Muscle layer of duodenum (tissue), 2 donors: ENCODE measurements around the gene MANF.
A peak's percentile ranks its signal among the peaks of the same experiment; 100 is the strongest.
"Not testable (repeated sequence)": the region's sequence is repeated elsewhere in the genome, so short reads cannot be mapped to it uniquely, and the experiment has no call there.

ENCODE experiments used
- H3K27ac ChIP-seq: one replicate; pipeline ENCODE4 v1.7.0; 2013; ENCODE audit warnings: mild to moderate bottlenecking, low read length
- H3K27me3 ChIP-seq: one replicate; pipeline ENCODE4 v1.7.0; 2013; ENCODE audit warnings: low read depth, mild to moderate bottlenecking, control low read depth, low read length
- H3K36me3 ChIP-seq, 2 donors: one replicate each; pipeline ENCODE4 v1.7.0; 2013; ENCODE audit warnings: low read length in 2 of 2, control low read depth in 1 of 2, mild to moderate bottlenecking in 1 of 2; ENCODE audit not compliant: insufficient read depth in 2 of 2, control insufficient read depth in 1 of 2
- H3K4me1 ChIP-seq, 2 donors: one replicate each; pipeline ENCODE4 v1.7.0; 2013; ENCODE audit warnings: low read length in 2 of 2, mild to moderate bottlenecking in 2 of 2, control low read depth in 1 of 2, moderate library complexity in 1 of 2; ENCODE audit not compliant: insufficient read depth in 2 of 2, control insufficient read depth in 1 of 2
- H3K4me3 ChIP-seq, 2 donors: one replicate each; pipeline ENCODE4 v1.7.0; 2013; ENCODE audit warnings: low read length in 2 of 2, low read depth in 1 of 2, mild to moderate bottlenecking in 1 of 2
- H3K9me3 ChIP-seq, 2 donors: one replicate each; pipeline ENCODE4 v1.7.0; 2013; ENCODE audit warnings: low read length in 2 of 2, control low read depth in 1 of 2, mild to moderate bottlenecking in 1 of 2; ENCODE audit not compliant: control insufficient read depth in 1 of 2
- donor health status: healthy.

MANF gene

DNA sequence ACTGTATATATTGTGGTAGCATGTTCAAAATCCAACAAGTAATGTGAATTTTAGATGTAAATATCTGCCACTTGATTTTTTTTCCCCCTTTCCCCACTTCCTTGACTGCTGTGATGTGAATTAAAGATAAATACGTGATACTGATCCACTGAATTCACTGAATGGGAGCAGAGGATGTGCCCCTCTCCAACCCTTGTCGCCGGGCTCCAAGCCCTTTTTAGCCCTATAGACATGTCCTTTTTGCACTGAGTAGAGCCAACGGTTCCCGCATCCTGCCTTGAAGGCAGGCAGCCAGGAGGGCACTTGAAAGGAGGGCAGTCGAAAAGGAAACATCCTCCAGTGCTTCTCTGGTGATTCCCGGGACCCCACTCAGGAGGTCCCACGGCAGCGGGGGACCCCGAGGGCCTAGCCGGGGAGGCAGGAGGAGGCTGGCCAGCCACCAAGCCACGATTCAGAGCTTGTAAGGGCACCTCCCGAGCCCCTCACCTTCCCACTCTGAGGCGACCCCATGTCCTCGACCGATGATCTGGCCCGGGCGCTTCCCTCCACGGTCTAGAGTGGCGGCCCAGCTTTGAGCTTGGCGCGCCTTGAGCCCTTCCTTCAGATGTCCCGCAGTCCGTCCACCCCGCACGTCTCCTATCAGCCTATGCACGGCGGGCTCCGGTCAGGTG is 901 bp upstream of the MANF start:
- Histone ChIP-seq H3K4me1 (peaks cover 22 to 34% of the 10 kb centered on the region in 2 donors), H3K9me3 (no peaks in the 10 kb centered on the region)

DNA sequence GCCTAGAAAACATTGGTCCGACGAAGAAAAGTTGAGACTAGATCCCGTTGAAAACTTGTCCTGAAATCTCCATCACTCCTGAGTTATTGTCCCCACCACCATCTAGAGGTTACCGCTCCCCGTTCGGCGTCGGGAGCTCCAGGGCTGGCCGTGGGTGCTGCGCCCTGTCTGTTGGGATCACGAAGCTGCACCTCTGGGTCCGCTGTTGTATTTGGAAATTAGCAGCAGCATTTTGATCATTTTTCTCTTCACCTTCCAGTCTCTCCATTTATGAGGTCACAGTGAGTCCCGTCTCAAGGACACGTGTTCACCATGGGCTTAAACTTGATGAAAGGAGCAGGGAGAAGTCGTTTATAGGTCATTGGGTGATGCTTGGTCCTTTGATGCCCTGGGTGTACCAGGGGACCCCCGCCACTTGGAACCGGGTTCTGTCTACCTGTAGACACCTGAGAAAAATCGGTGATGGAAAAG is 565 bp downstream of the MANF start:
- peak overlapping the region; percentile 66 to 97 for H3K4me3 ChIP-seq
- H3K27me3 ChIP-seq = no peaks in the 10 kb centered on the region
- H3K36me3 ChIP-seq = peaks cover 17 to 20% of the 10 kb centered on the region in 2 donors
- peak overlapping the region; percentile 55 for H3K27ac ChIP-seq
- no peaks in the 10 kb centered on the region for H3K9me3 ChIP-seq
- peaks cover 22 to 42% of the 10 kb centered on the region in 2 donors for H3K4me1 ChIP-seq

More for the DNA sequence above, 901 bp upstream of the MANF start:
- Histone ChIP-seq H3K36me3 (peaks cover 16 to 19% of the 10 kb centered on the region in 2 donors), H3K27me3 (no peaks in the 10 kb centered on the region), H3K4me3 (peak overlapping the region; percentile 93 to 97), H3K27ac (peak overlapping the region; percentile 95)

DNA sequence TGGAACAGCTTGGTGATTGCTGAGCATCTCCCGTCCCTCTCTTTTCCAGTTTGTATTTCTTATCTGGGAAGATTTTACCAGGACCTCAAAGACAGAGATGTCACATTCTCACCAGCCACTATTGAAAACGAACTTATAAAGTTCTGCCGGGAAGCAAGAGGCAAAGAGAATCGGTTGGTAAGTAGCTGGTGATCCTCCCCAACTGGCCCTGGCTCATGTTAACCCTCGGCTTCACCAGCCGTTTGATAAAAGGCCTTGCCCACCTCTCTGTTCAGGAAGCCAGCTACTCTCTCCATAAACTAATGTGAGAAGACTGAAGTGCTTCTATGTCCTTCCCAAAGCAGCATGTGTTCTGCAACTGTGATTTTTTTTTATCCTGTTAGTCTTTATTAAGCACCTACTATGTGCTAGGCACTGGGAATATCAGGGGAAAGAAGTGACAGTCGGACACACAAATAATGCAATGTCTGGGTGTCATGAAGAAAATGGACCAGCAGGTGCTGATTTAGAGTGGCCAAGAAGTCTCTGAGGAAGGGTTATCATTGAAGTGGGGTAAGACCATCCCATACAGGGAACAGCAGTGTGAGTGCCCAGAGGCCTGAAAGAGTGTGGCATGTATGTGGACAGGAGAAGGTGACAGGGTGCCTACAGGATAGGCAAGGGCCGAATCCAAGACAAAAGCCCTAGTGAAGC is 1.2 kb downstream of the MANF start:
- peaks cover 17 to 20% of the 10 kb centered on the region in 2 donors for H3K36me3 ChIP-seq
- no peaks in the 10 kb centered on the region for H3K27me3 ChIP-seq
- H3K27ac ChIP-seq = peak overlapping the region; percentile 55
- H3K9me3 ChIP-seq = no peaks in the 10 kb centered on the region
- H3K4me3 ChIP-seq = peak overlapping the region; percentile 66 to 97
- peaks cover 22 to 43% of the 10 kb centered on the region in 2 donors for H3K4me1 ChIP-seq

GRCh38 chr3:51386852-51387229 is 1.8 kb downstream of the MANF start:
- peak overlapping the region in 1 of 2 donors; percentile 66 for H3K4me3 ChIP-seq

GRCh38 chr3:51387281-51387680 is 2.2 kb downstream of the MANF start:
- not testable (repeated sequence) for H3K4me3 ChIP-seq, H3K27me3 ChIP-seq, H3K9me3 ChIP-seq, H3K27ac ChIP-seq
- Histone ChIP-seq H3K36me3 (peaks cover 17 to 20% of the 10 kb centered on the region in 2 donors), H3K4me1 (peaks cover 22 to 49% of the 10 kb centered on the region in 2 donors)

More at GRCh38 chr3:51386852-51387229, 1.8 kb downstream of the MANF start:
- no peaks in the 10 kb centered on the region for H3K9me3 ChIP-seq
- peak overlapping the region; percentile 55 for H3K27ac ChIP-seq
- H3K36me3 ChIP-seq = peaks cover 17 to 20% of the 10 kb centered on the region in 2 donors
- peaks cover 22 to 45% of the 10 kb centered on the region in 2 donors for H3K4me1 ChIP-seq
- no peaks in the 10 kb centered on the region for H3K27me3 ChIP-seq

GRCh38 chr3:51388286-51389029 is 3.4 kb downstream of the MANF start:
- peaks cover 25 to 58% of the 10 kb centered on the region in 2 donors for H3K4me1 ChIP-seq
- peaks cover 23 to 31% of the 10 kb centered on the region in 2 donors for H3K36me3 ChIP-seq
- no peaks in the 10 kb centered on the region for H3K9me3 ChIP-seq
- H3K4me3 ChIP-seq = no peak overlapping the region
- no peak overlapping the region for H3K27ac ChIP-seq
- H3K27me3 ChIP-seq = no peaks in the 10 kb centered on the region

- Histone ChIP-seq H3K27me3 (no peaks in the 10 kb centered on the region), H3K4me3 (no peak overlapping the region), H3K36me3 (peaks cover 33 to 43% of the 10 kb centered on the region in 2 donors), H3K4me1 (peaks cover 30 to 61% of the 10 kb centered on the region in 2 donors), H3K9me3 (no peaks in the 10 kb centered on the region), H3K27ac (no peak overlapping the region)
Observed at GRCh38 chr3:51389423-51390183, 4.5 kb downstream of the MANF start.

DNA sequence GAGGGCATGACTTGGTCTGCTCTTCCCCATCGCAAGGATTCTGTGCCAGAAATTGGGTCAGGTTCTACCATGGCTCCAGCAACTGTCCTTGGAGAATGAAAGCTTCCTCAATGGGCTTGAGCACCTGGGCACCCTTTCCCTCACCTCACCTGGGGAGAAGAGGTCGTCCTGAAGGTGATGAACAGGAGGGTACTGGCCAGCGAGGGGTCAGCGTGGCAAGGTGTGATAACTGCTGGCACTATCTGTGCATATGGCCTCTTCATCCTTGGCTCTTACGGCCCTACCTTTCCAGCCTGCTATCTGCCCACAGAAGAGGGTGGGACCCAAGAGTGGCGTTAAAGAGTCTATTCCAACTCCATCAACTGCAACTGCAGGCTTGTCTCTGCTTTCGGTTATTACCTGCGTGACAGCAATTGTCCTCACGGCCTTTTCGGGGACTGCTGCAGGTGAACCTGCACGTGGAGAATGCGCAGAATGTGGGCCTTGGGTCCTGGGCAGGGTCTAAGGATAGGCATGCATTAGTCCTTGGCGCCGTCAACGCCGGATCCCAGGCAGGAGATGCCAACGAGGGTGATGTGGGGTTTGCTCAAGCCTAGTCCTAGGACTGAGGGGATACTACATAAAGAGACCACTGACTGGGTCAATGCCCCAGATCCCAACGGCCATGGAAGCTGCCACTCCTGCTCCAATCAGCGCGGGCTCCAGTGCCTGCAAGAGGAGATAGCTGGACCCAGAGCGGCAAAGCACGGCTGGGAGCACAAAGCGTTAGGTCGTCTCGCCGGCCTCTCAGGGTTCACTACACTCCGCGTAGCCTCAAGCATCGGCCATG is 5.4 kb downstream of the MANF start:
- no peak overlapping the region for H3K27ac ChIP-seq

DNA sequence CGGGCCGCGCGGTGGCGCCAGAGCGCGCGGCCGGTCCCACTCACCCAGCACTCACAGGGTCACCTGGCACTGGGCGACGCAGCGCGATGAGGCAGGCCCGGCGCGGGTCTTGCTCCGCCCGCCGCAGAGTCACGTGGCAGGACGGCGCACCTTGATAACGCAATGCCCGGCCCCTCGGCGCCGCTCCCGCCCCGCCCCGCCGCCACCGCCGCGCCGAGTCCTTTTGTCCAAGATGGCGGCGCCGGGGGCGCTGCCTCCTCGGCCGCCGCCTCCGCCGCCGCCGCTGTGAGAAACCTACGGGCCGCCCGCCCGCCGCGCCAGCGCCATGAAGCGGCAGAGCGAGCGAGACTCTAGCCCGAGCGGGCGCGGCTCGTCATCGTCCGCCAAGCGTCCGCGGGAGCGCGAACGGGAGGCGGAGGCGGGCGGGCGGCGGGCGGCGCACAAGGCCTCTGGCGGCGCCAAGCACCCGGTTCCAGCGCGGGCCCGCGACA is 6.0 kb downstream of the MANF start, which contains the start of gene RBM15B:
RBM15B (plus strand) TSS at position 211 of the 491 bp plus-strand sequence; CDS start at position 326, 115 bp downstream.
- no peaks in the 10 kb centered on the region for H3K27me3 ChIP-seq
- H3K9me3 ChIP-seq = no peaks in the 10 kb centered on the region
- H3K27ac ChIP-seq = no peak within 1 kb of the TSS
- H3K4me3 ChIP-seq = peak within 1 kb of the TSS; percentile 45 to 68
- peaks cover 28 to 63% of the 10 kb centered on the region in 2 donors for H3K4me1 ChIP-seq
- peaks cover 48 to 58% of the 10 kb centered on the region in 2 donors for H3K36me3 ChIP-seq

More for the DNA sequence above, 5.4 kb downstream of the MANF start:
- H3K9me3 ChIP-seq = no peaks in the 10 kb centered on the region
- H3K36me3 ChIP-seq = peaks cover 41 to 51% of the 10 kb centered on the region in 2 donors
- H3K4me1 ChIP-seq = peaks cover 30 to 68% of the 10 kb centered on the region in 2 donors
- H3K4me3 ChIP-seq = peak overlapping the region; percentile 45 to 68
- H3K27me3 ChIP-seq = no peaks in the 10 kb centered on the region
